K562 (cell line): ENCODE results near the gene ADAD1. TPM values are rescaled to one million over a fixed set of nuclear protein-coding genes. Genes with fewer than 3 reads are reported as not detected.

ENCODE experiments used
- ARHGAP35 ChIP-seq: fragments of 450-650 bp; IDR thresholded peaks from 2 replicates; pipeline ENCODE4 v1.6.1; 2018; ENCODE audit not compliant: partially characterized antibody
- ASH1L ChIP-seq: fragments of 450-650 bp; IDR thresholded peaks from 2 replicates; pipeline ENCODE4 v1.6.1; 2018; ENCODE audit warnings: borderline replicate concordance, mild to moderate bottlenecking, low read depth; ENCODE audit not compliant: partially characterized antibody
- KLF16 ChIP-seq: IDR thresholded peaks from 2 replicates; pipeline ENCODE4 v1.6.1; 2016; ENCODE audit warnings: antibody characterized with exemption
- MCM3 ChIP-seq: fragments of 450-650 bp; IDR thresholded peaks from 2 replicates; pipeline ENCODE4 v1.6.1; 2016
- MEIS2 ChIP-seq: fragments of 450-650 bp; IDR thresholded peaks from 2 replicates; pipeline ENCODE4 v1.6.1; 2014; ENCODE audit warnings: mild to moderate bottlenecking; ENCODE audit not compliant: partially characterized antibody
- NRF1 ChIP-seq, 2 experiments: fragments of 450-650 bp; IDR thresholded peaks in 1 of 2; conservative IDR thresholded peaks in 1 of 2; 2 replicates each; pipeline ENCODE4 v1.6.1; 2014; ENCODE audit warnings: mild to moderate bottlenecking in 2 of 2
- SMC3 ChIP-seq: conservative IDR thresholded peaks from 2 replicates; pipeline ENCODE4 v1.6.1; 2011; ENCODE audit warnings: low read depth, low read length, improper control_type of control experiment; ENCODE audit not compliant: insufficient read depth
- THAP7 ChIP-seq: fragments of 250-450 bp; sonication (Bioruptor Pico); IDR thresholded peaks from 2 replicates; pipeline ENCODE4 v1.5.0; 2021
- ZBTB9 ChIP-seq: fragments of 450-650 bp; formaldehyde crosslinking; IDR thresholded peaks from 2 replicates; pipeline ENCODE4 v1.4.0; 2020; ENCODE audit warnings: mild to moderate bottlenecking, moderate library complexity
- ZNF175 ChIP-seq: fragments of 200-800 bp; sonication (Bioruptor generic); IDR thresholded peaks from 2 replicates; pipeline ENCODE4 v1.6.1; 2016; ENCODE audit warnings: low read depth, mild to moderate bottlenecking, missing genetic modification characterization, missing compliant biosample characterization
- polyA plus RNA-seq, 8 experiments: library from polyadenylated mRNA; depleted of rRNA in 4 of 8; stranded (reverse) in 5 of 8; unstranded in 3 of 8; fragments of >200 nt; fragmentation: Nextera tagmentation in 2 of 8; fragmentation: Illumina TruSeq in 1 of 8; extraction: Ambion mirVana in 2 of 8; extraction: Trizol in 1 of 8; gene quantifications; 2 replicates each; pipeline versions ENCODE4 v1.2.1 to v1.2.3, GENCODE V29; 2011 to 2014; ENCODE audit warnings: inconsistent platforms in 1 of 8, missing spikeins in 1 of 8
- total RNA-seq, 7 experiments: library from RNA; depleted of rRNA in 6 of 7; stranded (reverse); fragments of >200 nt in 6 of 7; fragmentation: Illumina TruSeq in 2 of 7; extraction: Trizol in 2 of 7; gene quantifications; 2 replicates each; pipeline versions ENCODE4 v1.2.1 to v1.2.3, GENCODE V29; 2011 to 2021; ENCODE audit warnings: low replicate concordance in 1 of 7
- TF ChIP-seq, protein P1 (sequence below): sonication (generic); formaldehyde crosslinking; IDR thresholded peaks from 2 replicates; pipeline ENCODE4 v1.8.0; 2023; ENCODE audit warnings: missing genetic modification reagents, mild to moderate bottlenecking, borderline replicate concordance

Gene ADAD1
- total and polyA plus RNA-seq, 9 of the 15 experiments (the other 6 are each of a cell fraction or from before 2014, with no cell fraction given) = not detected

DNA sequence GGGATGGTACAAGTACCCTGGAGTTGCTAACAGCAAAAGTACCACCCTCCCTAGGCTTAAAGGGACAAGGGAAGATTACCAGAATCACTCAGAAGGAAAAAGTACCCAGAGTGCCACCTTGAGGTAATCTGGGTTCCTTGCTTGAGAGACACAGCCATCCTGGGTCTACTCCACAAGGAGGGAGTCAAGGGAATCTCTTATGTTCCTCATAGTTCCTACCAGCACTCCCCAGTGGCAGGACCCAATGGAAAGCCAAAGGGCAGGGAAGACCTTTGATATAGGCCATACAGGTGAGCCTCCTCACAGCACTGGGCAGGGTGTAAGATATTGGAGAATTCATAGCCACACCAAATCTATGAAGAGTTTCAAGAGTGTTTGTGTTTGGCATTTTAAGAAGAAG, 72.0 kb downstream of the ADAD1 start (continued):
- TF ChIP-seq ZNF175 (CRISPR knock-in tag) (no peak), THAP7 (no peak), ASH1L (no peak), ARHGAP35 (no peak), NRF1 (conservative IDR thresholded peaks at IDR 0.05 in 1 of 2, IDR thresholded peaks at IDR 0.05 in 1 of 2) (no peak), ZBTB9 (no peak), MEIS2 (no peak), MCM3 (no peak), SMC3 (peak; percentile 27; the same call in 1 of the 2 replicates), KLF16 (no peak)
- TF ChIP-seq, protein P1, sequence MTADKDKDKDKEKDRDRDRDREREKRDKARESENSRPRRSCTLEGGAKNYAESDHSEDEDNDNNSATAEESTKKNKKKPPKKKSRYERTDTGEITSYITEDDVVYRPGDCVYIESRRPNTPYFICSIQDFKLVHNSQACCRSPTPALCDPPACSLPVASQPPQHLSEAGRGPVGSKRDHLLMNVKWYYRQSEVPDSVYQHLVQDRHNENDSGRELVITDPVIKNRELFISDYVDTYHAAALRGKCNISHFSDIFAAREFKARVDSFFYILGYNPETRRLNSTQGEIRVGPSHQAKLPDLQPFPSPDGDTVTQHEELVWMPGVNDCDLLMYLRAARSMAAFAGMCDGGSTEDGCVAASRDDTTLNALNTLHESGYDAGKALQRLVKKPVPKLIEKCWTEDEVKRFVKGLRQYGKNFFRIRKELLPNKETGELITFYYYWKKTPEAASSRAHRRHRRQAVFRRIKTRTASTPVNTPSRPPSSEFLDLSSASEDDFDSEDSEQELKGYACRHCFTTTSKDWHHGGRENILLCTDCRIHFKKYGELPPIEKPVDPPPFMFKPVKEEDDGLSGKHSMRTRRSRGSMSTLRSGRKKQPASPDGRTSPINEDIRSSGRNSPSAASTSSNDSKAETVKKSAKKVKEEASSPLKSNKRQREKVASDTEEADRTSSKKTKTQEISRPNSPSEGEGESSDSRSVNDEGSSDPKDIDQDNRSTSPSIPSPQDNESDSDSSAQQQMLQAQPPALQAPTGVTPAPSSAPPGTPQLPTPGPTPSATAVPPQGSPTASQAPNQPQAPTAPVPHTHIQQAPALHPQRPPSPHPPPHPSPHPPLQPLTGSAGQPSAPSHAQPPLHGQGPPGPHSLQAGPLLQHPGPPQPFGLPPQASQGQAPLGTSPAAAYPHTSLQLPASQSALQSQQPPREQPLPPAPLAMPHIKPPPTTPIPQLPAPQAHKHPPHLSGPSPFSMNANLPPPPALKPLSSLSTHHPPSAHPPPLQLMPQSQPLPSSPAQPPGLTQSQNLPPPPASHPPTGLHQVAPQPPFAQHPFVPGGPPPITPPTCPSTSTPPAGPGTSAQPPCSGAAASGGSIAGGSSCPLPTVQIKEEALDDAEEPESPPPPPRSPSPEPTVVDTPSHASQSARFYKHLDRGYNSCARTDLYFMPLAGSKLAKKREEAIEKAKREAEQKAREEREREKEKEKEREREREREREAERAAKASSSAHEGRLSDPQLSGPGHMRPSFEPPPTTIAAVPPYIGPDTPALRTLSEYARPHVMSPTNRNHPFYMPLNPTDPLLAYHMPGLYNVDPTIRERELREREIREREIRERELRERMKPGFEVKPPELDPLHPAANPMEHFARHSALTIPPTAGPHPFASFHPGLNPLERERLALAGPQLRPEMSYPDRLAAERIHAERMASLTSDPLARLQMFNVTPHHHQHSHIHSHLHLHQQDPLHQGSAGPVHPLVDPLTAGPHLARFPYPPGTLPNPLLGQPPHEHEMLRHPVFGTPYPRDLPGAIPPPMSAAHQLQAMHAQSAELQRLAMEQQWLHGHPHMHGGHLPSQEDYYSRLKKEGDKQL (CRISPR knock-in tag) = no peak
